Measurements from ENCODE around the gene HOXB2.
"Not testable (repeated sequence)": the region's sequence is repeated elsewhere in the genome, so short reads cannot be mapped to it uniquely, and the experiment has no call there.

HOXB2 gene

DNA sequence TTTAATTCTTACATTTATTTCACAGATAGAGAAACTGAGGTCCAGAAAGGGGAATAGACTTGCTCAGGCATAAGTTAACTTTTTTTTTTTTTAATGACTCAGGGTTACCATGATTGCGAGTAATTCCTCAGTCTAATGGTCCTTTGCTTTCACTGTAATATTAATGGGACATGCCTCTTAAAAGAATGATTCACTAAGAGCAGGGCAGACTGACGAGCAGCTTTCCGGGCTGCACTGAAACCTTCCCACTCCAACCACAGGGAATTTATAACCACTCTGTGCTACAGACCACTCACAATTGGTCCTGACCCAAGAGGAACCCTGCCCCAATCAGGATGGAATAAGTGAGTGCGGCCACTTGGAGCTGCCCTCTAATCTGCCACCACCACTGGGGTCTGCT, 5.7 kb downstream of the HOXB2 start:
- DNase-seq = no peak

DNA sequence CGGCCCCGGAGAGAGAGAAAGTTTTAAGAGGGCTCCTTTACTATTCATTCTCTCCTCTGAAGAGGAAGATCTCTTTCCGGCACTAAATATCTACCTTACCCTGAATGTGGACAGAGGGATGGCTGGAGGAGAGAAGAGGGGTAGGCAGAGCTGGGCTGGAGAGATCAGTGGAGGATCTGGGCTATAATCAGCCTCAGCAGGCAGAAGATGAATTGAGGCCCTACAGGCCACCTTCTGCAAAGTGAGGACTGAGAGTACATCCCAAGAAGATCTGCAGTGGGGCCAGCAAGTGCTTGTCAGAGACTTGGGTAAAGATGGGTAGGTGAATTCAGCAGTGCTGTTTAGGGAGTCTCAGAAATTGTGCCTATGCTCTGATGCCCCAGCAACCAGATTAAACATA, 7.6 kb downstream of the HOXB2 start:
- DNase-seq = no peak

DNA sequence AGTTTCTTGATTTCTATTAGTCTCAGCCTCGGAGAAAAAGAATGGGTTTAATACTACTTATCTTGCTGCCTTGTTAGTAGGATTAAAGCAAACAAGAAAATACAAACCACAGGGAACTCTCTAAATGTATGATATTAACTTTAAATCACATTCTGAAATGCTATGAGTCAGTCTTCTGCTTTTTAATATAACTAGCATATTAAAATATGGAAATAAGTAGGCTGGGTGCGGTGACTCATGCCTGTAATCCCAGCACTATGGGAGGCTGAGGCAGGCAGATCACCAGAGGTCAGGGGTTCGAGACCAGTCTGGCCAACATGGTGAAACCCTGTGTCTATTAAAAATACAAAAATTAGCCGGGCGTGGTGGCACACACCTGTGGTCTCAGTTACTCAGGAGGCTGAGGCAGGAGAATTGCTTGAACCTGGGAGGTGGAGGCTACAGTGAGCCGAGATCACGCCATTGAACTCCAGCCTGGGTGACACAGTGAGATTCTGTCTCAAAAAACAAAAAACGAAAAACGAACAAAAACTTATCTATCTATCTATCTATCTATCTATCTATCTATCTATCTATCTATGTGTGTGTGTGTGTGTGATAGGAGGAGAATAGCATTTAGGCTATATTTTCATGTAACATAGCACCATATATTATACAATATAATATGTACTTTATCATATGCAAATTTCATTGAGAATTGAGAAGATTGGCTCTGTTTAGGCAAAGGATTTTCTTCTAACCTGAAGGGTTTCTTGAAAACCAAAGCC, 8.9 kb downstream of the HOXB2 start:
- DNase-seq = not testable (repeated sequence)

DNA sequence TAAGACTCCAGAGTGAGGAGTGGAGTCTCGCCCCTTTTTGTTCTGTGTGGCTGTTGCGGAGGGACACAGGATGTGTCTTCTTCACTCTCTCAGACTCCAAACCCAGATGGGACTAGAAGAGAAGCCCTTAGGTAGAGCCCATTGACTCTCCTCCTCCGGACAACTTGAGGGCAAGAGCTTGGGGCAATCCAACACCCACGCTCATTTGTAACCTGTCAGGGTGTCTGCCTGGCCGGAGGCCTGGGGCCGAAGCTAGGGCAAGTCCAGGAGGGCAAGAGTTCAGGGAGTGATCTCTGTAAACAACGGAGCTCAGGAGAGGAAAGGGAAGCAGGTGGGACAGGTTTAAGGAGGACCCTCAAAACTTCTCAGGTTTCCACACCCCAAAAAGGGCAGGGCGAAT, 12.6 kb downstream of the HOXB2 start:
- DNase-seq = no peak

DNA sequence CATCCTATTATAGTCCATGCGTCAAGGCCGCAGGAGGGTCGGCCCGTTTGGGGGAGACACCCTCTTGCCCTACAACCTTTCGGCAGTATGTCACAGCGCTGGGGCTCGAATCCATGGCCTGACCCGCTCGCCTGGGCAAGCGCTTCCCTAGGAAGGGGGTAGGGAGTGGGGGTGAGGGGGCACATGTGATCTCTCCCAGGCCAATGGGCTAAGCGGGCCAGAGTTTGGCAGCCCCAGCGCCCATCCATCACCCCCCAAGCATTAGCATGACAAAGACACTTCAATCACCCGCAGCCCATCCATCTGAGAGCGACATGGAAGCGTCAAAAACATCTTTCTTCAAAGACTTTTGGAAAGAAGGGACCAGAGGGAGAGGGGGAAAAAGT, 14.0 kb downstream of the HOXB2 start, which contains the start of gene HOXB1:
Gene HOXB1 (minus strand): TSS at position 125 of the 386 bp plus-strand sequence. CDS start 107 bp downstream, at position 18.
- DNase-seq = no peak

DNA sequence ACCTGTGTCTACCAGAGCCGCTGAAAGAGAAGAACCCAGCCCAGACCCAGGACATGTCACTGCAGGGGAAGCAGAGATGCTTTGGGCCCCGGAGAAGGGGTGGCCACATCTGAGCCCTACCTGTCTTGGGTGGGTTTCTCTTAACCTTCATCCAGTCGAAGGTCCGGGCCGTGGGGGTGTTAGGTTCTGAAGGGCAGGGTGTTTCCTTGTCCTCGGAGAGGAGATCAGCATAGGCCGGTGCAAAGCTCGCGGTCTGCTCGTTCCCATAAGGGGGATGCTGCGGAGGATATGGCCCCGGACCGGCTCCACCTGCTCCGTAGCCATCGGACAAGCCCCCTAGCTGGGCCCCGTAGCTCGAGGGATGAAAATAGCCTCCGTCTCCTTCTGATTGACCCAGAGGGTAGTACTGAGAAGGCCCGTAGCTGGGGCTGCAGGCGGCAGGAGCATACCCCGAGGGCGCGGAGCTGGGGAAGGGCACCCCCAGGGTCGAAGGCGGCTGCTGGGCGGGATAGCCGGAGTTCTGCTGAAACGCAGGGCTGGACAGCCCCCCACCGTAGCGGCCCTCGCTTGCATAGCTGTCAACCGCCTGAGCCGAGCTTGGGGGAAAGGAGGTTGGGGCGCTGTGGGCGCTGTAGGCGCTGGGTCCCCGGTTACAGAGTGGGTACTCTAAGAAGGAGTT, 14.6 kb downstream of the HOXB2 start:
- DNase-seq = no peak

DNA sequence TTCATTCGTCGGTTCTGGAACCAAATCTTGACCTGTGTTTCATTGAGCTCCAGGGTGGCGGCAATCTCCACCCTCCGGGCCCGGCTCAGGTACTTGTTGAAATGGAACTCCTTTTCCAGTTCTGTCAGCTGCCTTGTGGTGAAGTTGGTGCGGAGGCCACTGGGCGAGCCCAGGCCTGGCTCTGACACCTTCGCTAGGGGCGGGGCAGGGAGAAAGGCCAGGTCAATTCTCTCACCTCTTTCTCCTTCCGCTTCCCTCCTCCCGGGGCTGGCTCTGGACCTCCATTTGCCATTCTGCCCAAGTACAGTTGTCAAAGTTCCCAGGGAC, 15.3 kb downstream of the HOXB2 start:
- DNase-seq = no peak

DNA sequence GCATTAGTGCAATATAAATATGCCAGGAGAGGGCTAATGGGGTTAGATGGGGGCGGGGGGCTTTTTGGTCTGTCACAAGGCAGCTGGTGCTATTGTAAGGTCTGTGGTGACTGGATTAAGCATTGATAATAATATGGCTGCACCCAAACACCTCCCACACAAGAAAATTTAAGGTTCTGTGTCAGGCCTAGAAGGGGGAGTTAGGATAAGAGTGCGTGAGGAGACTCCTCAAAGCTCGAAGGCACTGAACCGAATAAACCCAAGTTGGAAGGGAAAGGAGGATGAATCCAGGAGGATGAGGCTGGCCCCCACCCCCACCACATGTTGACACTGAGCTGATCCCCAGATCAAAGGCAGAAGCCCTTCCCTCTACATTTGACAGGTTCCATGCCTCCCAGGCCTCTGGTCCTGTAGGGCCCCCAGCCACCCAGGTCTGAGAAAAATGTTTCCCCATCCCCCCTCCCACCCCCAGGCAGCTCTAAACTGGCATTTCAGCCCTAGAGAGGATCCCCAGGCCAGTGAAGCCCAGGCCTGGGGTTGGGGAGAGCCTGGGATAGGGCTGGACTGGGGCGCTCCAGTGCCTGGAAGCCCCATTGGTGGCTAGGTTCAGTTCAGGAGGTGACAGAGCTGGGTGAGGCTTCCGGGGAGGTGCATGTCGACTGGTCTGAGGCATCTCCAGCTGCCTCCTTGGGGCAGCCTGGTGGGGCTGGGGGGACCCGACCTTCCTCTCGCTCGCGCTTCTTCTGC, 15.8 kb downstream of the HOXB2 start:
- no peak for DNase-seq

DNA sequence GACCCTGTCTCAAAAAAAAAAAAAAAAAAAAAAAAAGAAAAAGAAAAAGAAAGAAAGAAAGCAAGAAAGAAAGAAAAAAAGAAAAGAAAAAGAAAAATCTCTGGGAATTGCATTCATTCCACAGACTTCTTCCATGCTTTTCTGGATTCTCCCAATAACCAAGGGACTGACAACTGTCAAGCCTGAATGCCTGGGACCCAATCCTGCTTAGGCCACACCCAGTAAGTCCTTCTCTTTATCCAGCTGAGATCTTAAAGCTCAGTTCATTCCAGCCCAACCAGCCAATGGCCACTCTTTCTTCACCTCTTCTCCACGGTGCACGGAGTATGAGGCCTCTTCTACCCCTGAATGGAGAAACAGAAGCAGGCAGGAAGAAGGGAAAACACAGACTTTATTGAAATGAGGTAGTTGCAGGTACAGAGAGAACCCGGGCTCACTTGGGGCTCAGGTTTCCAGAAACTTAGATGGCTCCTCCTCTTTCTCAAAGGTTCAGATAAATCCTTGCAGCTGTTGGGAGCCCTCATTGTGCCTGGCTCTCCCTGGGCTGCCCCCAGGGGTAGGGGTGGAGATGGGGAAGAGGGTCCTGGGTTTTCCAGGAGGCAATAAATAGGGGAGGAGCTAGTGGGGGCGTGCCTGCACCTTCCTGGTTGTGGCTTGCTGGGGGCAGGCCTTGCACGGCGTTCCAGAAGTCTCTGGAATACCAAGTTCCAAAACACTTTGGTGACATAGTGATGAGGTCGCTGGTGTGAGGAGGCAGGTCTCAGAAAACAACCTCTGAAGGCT, 16.6 kb downstream of the HOXB2 start:
- no peak for DNase-seq

DNA sequence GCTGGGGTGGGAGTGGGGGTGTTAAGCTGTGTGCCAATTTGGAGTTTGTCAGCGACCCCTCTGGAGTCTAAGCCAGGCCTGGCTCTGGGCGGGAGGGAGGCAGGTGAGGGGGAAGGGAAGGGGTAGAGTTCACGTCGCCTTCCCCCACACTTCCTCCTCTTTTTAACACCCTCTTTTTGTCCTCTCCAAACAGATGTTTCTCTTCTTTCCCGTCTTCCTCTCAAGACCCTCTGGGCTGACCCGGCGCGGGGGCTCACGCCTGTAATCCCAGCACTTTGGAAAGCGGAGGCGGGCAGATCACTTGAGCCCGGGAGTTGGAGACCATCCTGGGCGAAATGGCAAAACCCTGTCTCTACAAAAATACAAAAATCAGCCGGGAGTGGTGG, 17.4 kb downstream of the HOXB2 start:
- DNase-seq = no peak

DNA sequence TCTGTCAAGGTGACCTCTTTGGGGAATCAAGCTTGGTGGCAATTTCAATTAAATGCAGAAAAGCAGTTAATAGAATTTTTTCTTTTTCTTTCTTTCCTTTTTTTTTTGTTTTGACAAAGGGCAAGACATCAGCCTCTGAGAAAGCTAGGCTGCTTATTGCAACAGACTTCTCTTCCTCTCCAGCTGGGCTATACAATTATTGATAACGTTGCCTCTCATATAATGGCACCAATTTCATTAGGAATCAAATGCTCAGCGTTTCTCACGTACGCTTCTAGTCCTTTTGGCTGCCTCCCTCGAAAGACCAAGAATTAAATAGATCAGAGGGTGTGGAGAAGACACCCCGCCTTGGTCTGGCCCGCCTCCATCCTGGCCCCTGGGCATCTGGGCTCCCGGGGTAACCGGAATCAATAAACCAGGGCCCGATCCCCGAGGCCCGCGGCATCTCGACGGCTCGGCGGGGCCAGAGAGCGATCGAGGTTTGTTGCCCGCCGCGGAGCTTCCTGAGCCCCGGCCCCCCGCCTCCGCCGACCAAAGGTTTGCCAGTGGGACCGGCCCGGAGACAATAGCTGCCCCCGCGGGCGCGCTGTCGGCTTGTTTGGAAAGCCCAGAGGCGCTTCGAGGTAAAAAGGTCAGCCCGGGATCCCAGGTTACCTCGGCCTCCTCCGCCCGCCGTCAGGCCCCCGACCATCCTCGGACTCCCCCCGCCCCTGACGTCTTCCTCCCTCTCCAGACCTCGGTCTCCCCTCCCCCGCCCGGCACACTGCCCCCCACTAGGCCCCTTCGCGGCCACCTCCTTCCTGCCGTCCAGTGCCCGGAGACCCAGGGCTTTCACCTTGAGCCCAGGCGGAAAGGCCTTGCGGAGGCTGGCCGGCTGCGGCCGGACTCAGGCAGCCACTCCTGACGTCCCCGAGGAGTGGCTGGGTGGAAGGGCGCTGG, 18.0 kb downstream of the HOXB2 start:
- DNase-seq = no peak

DNA sequence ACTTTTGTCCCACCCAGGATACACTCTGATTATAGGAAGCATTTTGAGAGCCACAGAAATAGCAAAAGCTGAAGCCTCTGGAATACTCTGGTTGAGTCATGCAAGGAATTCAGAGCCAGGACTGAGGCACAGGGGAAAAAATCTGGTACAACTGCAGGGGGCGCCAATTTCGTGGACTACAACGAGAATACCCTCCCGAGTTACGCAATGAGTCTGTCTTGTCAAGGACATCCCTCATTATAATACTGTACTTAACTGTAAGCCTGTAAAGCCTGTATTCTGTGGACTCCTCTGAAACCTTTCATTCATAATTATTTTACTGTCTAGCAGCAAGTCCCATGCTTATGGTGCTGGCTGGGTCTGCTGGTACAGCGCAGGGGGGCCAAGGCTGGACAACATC, 21.9 kb downstream of the HOXB2 start:
- no peak for DNase-seq

DNA sequence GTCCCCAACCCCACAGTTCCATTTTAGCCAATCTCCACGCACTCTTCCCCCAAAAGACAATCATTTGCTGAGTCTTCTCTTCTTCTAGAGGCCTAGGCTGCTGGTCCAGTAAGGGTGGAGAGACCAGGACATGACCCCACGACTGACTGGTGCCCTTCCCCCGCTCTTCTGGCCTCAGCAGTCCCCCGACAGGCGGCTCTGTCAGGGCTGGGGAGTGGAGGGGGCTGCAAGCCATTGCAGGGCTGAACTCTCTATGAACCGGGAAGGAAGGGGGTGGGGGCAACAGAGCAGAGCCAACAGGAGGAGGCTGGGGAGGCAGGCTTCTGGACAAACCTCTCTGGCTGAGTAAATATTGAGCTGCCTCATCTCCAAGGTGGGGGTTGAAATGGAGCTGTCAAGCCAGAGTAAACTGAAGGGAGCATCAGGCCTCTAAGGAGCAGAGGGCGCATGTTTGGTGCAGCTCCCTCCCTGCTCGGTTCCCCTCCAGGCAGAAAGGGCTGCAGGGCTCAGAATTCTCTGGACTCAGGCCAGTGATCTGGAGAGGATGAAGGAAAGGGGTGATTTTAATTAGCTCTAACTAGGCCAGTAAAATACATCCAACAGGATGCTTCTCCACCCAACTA, 22.8 kb downstream of the HOXB2 start:
- no peak for DNase-seq

DNA sequence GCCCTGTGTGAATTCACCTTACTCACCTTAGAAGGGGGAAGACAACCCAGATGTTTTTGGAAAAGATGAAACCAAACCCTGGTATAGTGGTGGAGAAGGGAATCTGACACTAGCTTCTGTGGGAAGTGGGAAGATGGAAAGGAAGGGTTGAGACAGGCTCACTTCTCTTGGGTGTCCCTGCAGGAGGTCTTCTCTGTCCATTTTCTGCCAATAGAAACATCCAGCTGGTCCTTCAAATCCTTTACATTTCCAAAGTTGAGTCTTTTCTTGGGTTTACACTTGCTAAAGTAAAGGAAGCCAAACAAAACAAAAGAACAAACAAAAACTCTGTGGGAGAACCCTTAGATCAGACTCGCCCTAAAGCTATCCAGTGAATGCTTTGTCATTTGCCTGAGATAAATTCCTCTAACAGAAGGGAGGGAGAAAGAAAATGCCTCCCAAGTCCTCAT, 24.3 kb downstream of the HOXB2 start:
- no peak for DNase-seq

DNA sequence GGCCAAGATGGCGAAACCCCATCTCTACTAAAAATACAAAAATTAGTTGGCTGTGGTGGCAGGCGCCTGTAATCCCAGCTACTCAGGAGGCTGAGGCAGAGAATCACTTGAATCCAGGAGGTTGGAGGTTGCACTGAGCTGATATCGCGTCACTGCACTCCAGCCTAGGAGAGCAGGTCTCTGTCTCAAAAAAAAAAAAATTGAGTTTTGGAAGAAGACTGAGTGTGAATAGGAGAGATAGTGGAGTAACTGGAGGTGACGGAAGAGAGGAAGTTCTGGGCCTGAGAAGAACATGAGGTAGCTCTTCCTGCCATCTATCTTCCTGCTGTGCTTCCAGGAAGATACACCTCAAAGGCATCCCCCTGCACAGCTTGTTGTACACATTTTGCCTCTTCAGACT, 25.5 kb downstream of the HOXB2 start:
- DNase-seq = no peak

DNA sequence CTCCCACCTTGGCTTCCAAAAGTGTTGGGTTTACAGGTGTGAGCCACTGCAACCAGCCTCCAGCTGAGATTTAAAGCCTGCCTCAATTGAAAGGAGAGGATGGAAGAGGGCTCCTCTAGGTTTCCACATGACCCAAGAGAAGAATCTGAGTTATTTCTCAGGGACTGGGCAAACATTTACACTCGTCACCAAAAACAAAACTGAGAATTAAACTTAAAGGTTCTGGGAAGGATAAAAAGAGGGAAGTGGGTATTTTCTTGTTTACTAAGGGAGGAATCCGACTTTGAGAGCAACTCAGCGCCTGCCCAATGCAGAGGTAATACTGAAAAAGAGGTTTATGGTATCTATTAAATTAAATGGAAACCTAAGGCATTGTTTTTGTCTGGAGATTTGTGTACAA, 27.4 kb downstream of the HOXB2 start:
- DNase-seq = no peak

DNA sequence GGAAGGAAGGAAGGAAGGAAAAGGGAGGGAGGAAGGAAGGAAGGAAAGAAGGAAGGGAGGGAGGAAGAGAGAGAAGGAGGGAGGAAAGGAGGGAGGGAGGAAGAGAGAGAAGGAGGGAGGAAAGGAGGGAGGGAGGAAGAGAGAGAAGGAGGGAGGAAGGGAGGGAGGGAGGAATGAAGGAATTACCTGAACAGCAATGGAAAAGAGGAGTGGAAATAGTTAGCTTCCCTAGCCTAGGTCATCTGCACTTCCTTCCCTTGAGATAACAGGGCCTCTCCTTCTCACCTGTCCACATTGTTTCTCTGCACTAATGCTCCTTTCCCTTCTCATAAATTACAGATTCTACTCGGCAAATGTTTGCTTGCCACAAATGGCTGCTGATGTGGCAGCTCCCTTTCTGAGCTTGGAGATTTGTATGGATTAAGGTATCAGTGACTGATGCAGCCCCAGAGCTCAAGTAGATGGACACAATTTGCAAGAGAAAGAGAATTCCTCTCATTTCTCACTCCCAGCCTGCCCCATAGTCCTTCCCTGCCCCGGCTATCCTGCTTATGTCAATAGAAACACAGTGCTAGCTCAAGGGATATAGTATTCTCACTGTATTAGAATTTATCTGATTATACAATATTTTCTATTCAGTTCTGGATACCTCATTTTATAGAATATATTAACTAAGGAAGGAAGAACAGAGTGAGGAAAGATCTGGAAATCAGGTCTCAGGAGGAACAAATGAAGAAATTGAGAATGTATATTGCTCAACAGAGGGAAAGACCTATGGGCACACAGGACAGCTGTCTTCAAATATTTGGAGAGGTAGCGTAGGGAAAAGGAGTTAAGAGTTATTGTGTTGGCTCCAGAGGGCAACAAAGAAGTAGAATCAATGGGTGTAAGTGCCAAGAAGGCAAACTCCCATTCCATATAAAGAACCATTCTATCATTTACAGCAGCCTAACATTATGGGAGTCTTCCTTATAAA, 28.7 kb downstream of the HOXB2 start:
- DNase-seq = no peak

DNA sequence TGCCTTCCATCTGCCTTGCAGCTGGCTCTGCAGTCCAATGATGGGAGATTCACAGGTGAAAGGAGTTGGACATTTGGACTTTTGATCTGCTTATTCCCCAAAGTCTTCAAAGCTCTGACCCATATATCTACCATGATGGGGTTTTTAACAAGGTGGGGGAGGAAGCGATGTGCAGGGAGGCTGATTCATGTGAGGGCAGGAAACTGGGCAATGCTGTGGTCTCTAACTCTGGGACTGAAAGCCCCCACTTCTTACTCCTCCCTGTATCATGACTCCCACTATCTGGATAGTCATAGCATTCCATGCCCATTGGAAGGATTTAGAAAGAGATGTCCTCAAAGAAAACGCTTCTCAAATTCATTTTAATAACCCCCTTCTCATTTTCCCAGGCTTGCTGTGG, 30.4 kb downstream of the HOXB2 start:
- no peak for DNase-seq

DNA sequence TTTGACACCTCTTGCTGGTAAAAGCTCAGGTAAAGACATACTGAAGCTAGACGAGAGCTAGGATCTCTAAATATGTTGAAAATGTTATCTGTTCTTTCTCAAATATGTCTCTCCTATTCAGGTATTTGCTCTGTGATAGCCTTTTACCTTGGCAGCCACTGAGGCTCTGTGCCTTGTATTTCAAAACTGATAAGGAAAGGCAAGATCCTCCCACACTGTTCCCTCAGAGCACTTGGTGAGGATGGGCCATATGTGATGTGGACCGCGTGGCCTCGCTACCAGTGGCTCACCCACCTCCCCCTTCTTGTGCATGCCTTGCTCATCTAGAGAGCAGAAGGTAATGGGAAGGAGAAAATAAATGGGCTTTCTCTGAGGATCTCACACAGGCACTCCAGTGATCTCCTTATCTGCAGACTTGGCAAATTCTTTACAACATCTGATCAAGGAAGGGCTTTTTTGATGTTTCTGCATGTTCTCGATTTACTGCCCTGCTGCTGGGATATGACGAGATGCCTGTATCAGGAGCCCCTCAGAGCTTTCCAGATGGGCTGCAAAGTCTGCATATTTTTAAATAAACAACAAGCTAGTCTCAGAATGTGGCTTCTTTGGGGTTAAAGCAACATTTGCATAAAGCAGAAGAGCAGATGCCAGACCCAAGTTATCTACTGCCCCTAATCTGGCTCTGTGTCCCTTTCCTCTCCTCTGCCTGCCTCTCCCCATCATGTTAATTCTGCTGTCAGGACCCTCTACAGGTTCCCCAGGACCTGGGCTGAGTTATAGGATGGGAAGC, 31.0 kb downstream of the HOXB2 start:
- DNase-seq = no peak

Measured in GDM1 (cell line).